AG09309 (cell line): ENCODE results near the gene KDM2B.

Experiments used
- DNase-seq: peaks from one replicate; pipeline ENCODE4 v3.0.0-alpha.2; 2010; ENCODE audit warnings: low read depth
- H3K4me3 ChIP-seq: 2 replicates; pipeline ENCODE4 v1.5.1; 2011; ENCODE audit warnings: mild to moderate bottlenecking, low read depth, low read length, moderate library complexity; ENCODE audit not compliant: control insufficient read depth
- CTCF ChIP-seq: IDR thresholded peaks from 2 replicates; pipeline ENCODE4 v1.5.1; 2011; ENCODE audit warnings: mild to moderate bottlenecking, low read depth, low read length, inconsistent platforms; ENCODE audit not compliant: insufficient read depth, control insufficient read depth; ENCODE audit errors: missing control alignments

KDM2B gene

DNA sequence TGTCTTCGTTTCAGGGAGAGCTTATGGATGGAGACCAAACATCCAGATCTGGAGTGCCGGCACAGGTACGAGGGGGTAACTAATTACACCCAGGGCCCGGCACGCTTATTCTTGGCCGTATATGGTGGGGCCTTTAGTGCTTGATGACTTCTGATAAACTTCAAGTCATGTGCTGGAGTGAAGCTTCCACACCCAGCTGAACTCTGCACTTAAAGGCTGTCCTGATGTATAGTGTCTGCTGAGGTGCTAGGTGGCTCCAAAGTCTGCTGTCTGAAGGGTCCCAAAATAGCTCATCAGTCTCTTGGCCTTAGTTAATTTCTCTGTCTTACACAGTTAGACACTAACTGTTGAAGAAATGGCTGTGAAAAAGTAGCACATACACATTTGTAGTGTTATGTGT lies 163.0 kb downstream of the KDM2B start:
- TF ChIP-seq CTCF: no peak
- H3K4me3 ChIP-seq: no peak overlapping the region
- no peak for DNase-seq

DNA sequence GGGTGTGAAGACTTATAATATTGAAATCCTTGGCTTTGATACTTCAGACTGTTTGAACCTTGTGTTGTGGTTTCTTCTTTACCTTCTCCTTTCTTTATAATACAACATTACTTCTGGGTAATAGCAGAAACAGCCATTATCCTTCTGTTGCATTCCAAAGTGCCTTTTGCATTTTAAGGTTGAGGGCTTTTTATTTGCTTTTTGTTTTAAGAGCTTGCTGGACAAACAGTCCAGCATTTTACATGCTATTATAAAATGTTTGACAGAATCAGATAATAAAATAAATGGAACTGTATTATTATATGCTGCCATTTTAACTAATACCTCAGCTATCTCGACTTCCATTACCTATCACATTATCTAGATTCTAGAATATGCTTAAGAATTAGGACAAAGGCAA lies 166.9 kb downstream of the KDM2B start:
- H3K4me3 ChIP-seq: no peak overlapping the region
- DNase-seq: no peak
- no peak for TF ChIP-seq CTCF

DNA sequence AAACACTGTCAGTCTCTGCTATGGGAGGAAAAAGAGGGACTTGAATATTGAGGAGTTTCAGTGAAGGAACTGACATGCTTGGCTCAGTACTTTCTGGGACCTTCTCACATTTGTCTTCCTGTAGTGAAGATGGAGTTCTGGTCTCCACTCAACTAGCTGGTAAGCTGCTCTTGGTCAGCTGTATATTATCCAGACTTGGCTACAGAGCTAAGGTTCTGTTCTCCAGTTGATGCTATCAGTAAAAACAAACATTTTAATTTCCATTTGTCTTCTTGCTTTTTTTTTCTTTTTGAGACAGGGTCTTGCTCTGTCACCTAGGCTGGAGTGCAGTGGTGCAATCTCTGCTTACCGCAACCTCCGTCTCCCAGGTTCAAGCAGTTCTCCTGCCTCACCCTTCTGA lies 175.6 kb downstream of the KDM2B start:
- DNase-seq: no peak
- H3K4me3 ChIP-seq: no peak overlapping the region
- TF ChIP-seq CTCF: no peak

DNA sequence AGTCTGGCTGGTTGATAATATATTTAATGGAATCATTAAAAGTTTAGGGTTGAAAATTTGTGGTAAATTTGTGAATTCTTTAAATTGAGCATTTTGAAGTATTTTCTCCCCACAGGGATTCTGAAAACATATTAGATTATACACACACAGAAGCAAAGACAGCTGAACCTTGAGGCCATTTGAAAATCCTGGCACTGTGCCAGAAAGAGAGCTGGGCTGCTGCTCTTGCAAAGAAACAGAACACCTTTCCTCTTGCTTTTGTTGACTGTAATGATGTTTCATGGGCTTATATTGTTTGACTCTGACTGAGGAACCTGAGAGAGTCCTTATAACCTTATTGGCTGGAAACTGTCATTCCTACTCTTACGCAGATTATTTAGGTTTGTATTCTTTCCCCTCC lies 176.1 kb downstream of the KDM2B start:
- DNase-seq: no peak
- no peak for TF ChIP-seq CTCF
- no peak overlapping the region for H3K4me3 ChIP-seq

- H3K4me3 ChIP-seq: no peak overlapping the region
- TF ChIP-seq CTCF: no peak
- no peak for DNase-seq
Observed at GRCh38 chr12:121403721-121404120, 177.1 kb downstream of the KDM2B start.

DNA sequence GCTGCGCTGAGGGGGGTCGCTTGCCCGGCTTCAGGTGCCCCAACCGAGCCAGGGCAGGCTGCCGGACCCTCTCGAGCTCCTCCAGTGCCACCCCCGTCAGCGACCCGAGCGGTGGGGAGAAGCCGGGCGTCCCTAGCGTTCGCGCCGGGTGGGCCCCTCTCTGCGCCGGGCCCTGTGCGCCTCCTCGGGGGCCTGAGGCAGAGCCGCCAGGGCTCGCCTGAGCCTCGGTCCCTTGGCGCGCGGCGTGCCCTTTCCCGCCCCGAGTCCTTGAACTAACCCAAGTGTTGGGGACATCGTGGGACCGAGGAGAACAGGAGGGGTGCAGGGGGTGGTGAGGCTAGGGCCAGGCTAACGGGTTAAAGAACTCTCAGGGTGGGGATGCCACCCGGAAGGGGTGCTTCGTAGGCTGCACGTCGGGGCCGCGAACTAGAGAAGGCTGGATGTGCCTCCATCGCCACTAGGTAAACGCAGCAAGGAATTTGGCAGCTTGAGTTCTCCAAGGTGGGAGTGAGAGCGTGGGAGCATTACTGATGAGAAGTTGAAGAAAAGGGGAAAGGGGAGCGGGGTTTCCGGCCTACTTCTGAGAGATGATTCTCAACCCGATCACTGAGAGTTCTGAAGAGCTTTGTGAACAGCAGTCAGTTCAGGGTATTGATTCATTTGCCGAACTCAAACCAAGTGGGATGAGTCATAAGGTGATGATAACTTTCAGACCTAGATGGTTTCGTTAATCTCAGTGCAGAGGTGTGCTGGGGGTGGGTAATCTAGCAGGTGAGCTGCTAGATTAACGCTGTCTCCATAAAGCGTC lies 180.3 kb downstream of the KDM2B start:
- H3K4me3 ChIP-seq: peak overlapping the region; percentile 88
- no peak for DNase-seq
- TF ChIP-seq CTCF: no peak
